Testis (tissue), 2 donors: Measurements from ENCODE around the gene NAXE.

Experiments
- POLR2A ChIP-seq: fragments of 450-650 bp; IDR thresholded peaks from one replicate; pipeline ENCODE4 v1.6.1; 2017; ENCODE audit warnings: antibody characterized with exemption, mild to moderate bottlenecking, moderate library complexity
- TF ChIP-seq, protein P1 (sequence below), 3 experiments: fragments of 450-650 bp in 2 of 3; fragments of 200-600 bp in 1 of 3; sonication (generic) in 1 of 3; IDR thresholded peaks; one replicate each; pipeline ENCODE4 v1.5.1; 2016 to 2019; ENCODE audit warnings: antibody characterized with exemption in 3 of 3, mild to moderate bottlenecking in 2 of 3, moderate library complexity in 1 of 3

GRCh38 chr1:156553860-156554485, 37.6 kb upstream of the NAXE start:
- TF ChIP-seq, protein P1, sequence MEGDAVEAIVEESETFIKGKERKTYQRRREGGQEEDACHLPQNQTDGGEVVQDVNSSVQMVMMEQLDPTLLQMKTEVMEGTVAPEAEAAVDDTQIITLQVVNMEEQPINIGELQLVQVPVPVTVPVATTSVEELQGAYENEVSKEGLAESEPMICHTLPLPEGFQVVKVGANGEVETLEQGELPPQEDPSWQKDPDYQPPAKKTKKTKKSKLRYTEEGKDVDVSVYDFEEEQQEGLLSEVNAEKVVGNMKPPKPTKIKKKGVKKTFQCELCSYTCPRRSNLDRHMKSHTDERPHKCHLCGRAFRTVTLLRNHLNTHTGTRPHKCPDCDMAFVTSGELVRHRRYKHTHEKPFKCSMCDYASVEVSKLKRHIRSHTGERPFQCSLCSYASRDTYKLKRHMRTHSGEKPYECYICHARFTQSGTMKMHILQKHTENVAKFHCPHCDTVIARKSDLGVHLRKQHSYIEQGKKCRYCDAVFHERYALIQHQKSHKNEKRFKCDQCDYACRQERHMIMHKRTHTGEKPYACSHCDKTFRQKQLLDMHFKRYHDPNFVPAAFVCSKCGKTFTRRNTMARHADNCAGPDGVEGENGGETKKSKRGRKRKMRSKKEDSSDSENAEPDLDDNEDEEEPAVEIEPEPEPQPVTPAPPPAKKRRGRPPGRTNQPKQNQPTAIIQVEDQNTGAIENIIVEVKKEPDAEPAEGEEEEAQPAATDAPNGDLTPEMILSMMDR (IDR thresholded peaks at IDR 0.05), result no peak
- no peak for TF ChIP-seq POLR2A
